OCI-LY3 (cell line): ENCODE data around the gene FAM229A.

ENCODE experiments used
- H2AFZ ChIP-seq: fragments of 200-600, 300-600 bp; shearing (Covaris generic); 2 replicates; pipeline ENCODE4 v1.6.0; 2014; ENCODE audit warnings: antibody characterized with exemption, low read depth, low read length
- H3K27ac ChIP-seq: fragments of 200-600, 300-600 bp; sonication (generic); 2 replicates; pipeline ENCODE4 v1.5.1; 2014; ENCODE audit warnings: mild to moderate bottlenecking, low read length, moderate library complexity, mixed read lengths
- H3K27me3 ChIP-seq: fragments of 200-600, 300-600 bp; sonication (generic); 2 replicates; pipeline ENCODE4 v1.6.1; 2014; ENCODE audit warnings: low read depth, low read length, mixed read lengths
- H3K36me3 ChIP-seq: fragments of 200-600, 300-600 bp; sonication (generic); replicated peaks from 2 replicates; pipeline ENCODE3; 2014; ENCODE audit warnings: low read depth, low read length, mixed read lengths
- H3K4me1 ChIP-seq: fragments of 300-600, 200-600 bp; sonication (generic); 2 replicates; pipeline ENCODE4 v1.6.1; 2014; ENCODE audit warnings: low read length, mixed read lengths
- H3K4me2 ChIP-seq: fragments of 200-600, 300-600 bp; sonication (generic); 2 replicates; pipeline ENCODE4 v1.6.1; 2014; ENCODE audit warnings: low read length, mixed read lengths
- H3K4me3 ChIP-seq: fragments of 300-600, 200-600 bp; sonication (generic); 2 replicates; pipeline ENCODE4 v1.5.1; 2014; ENCODE audit warnings: antibody characterized with exemption, mild to moderate bottlenecking, low read length, moderate library complexity
- H3K79me2 ChIP-seq: fragments of 300-600, 200-600 bp; shearing (Covaris generic); 2 replicates; pipeline ENCODE4 v1.6.1; 2014; ENCODE audit warnings: mild to moderate bottlenecking, low read length, mixed read lengths
- H3K9ac ChIP-seq: fragments of 300-600, 200-600 bp; shearing (Covaris generic); 2 replicates; pipeline ENCODE4 v1.6.0; 2014; ENCODE audit warnings: mild to moderate bottlenecking, low read length, moderate library complexity
- H3K9me3 ChIP-seq: fragments of 200-600, 300-600 bp; shearing (Covaris generic); 2 replicates; pipeline ENCODE4 v1.6.1; 2014; ENCODE audit warnings: low read length, mixed read lengths; ENCODE audit not compliant: insufficient read depth
- H4K20me1 ChIP-seq: fragments of 200-600, 300-600 bp; sonication (generic); 2 replicates; pipeline ENCODE4 v1.6.1; 2016; ENCODE audit warnings: low read length, mixed read lengths; ENCODE audit not compliant: insufficient read depth
- CTCF ChIP-seq: fragments of 200-600, 300-600 bp; sonication (generic); IDR thresholded peaks from 2 replicates; pipeline ENCODE4 v1.5.1; 2014; ENCODE audit warnings: antibody characterized with exemption, low read length, low read depth
- EZH2phosphoT487 ChIP-seq: fragments of 200-600 bp; shearing (Covaris generic); IDR thresholded peaks from 2 replicates; pipeline ENCODE4 v1.6.1; 2018; ENCODE audit warnings: antibody characterized with exemption, mixed run types, low read depth

The FAM229A gene

GRCh38 chr1:32337855-32338636, 24.2 kb downstream of the FAM229A start:
- H3K79me2 ChIP-seq: peaks cover 24% of the 10 kb centered on the region
- no peaks in the 10 kb centered on the region for H3K36me3 ChIP-seq
- H3K4me3 ChIP-seq: peak overlapping the region; percentile 37; the same call in 1 of the 2 replicates
- H3K27ac ChIP-seq: no peak overlapping the region
- no peak overlapping the region for H2AFZ ChIP-seq
- no peaks in the 10 kb centered on the region for H3K9me3 ChIP-seq
- H3K27me3 ChIP-seq: no peaks in the 10 kb centered on the region; the same call in 1 of the 2 replicates
- peaks cover 9% of the 10 kb centered on the region for H4K20me1 ChIP-seq
- H3K4me2 ChIP-seq: peak overlapping the region; percentile 94
- TF ChIP-seq EZH2phosphoT487 (no peak), CTCF (no peak)
- peaks cover 66% of the 10 kb centered on the region for H3K4me1 ChIP-seq
- H3K9ac ChIP-seq: no peak overlapping the region

GRCh38 chr1:32336963-32337675, 25.2 kb downstream of the FAM229A start:
- peaks cover 65% of the 10 kb centered on the region for H3K4me1 ChIP-seq
- H3K79me2 ChIP-seq: peaks cover 24% of the 10 kb centered on the region
- no peak overlapping the region for H2AFZ ChIP-seq
- H3K9me3 ChIP-seq: no peaks in the 10 kb centered on the region
- TF ChIP-seq CTCF (no peak), EZH2phosphoT487 (no peak)
- H3K4me2 ChIP-seq: peak overlapping the region; percentile 94
- H3K4me3 ChIP-seq: peak overlapping the region; percentile 37
- peaks cover 9% of the 10 kb centered on the region for H4K20me1 ChIP-seq
- no peaks in the 10 kb centered on the region; the same call in 1 of the 2 replicates for H3K27me3 ChIP-seq
- no peak overlapping the region for H3K9ac ChIP-seq
- H3K27ac ChIP-seq: no peak overlapping the region
- H3K36me3 ChIP-seq: no peaks in the 10 kb centered on the region

- H3K27me3 ChIP-seq: no peaks in the 10 kb centered on the region; the same call in 1 of the 2 replicates
- H3K27ac ChIP-seq: no peak overlapping the region
- peaks cover 9% of the 10 kb centered on the region for H4K20me1 ChIP-seq
- no peak overlapping the region for H3K9ac ChIP-seq
- H3K79me2 ChIP-seq: peaks cover 24% of the 10 kb centered on the region
- no peaks in the 10 kb centered on the region for H3K9me3 ChIP-seq
- peaks cover 60% of the 10 kb centered on the region for H3K4me1 ChIP-seq
- H3K4me2 ChIP-seq: peak overlapping the region; percentile 94
- H3K4me3 ChIP-seq: peak overlapping the region; percentile 97; the same call in 1 of the 2 replicates
- H2AFZ ChIP-seq: no peak overlapping the region
- peaks cover 4% of the 10 kb centered on the region for H3K36me3 ChIP-seq
- TF ChIP-seq EZH2phosphoT487 (no peak), CTCF (no peak)
Observed at GRCh38 chr1:32336591-32336932, 25.7 kb downstream of the FAM229A start.
